HepG2 (cell line): ENCODE measurements around the gene ANO9. TPM values are rescaled to one million over a fixed set of nuclear protein-coding genes. Genes with fewer than 3 reads are reported as not detected.

Experiments used
- CCDC6 ChIP-seq: sonication (generic); formaldehyde crosslinking; IDR thresholded peaks from 2 replicates; pipeline ENCODE4 v1.8.1; 2022; ENCODE audit warnings: mild to moderate bottlenecking, missing genetic modification reagents, moderate library complexity
- E2F1 ChIP-seq: sonication (generic); formaldehyde crosslinking; IDR thresholded peaks from 2 replicates; pipeline ENCODE4 v1.5.0; 2020; ENCODE audit warnings: missing genetic modification reagents
- IRF1 ChIP-seq: sonication (generic); formaldehyde crosslinking; IDR thresholded peaks from 2 replicates; pipeline ENCODE4 v1.4.0; 2020; ENCODE audit warnings: low read depth, mild to moderate bottlenecking, missing genetic modification reagents
- KAT2B ChIP-seq: fragments of 150-350 bp; IDR thresholded peaks from 2 replicates; pipeline ENCODE4 v1.6.1; 2014; ENCODE audit warnings: low read depth, low read length, borderline replicate concordance
- MTA1 ChIP-seq: sonication (generic); formaldehyde crosslinking; IDR thresholded peaks from 2 replicates; pipeline ENCODE4 v1.4.0; 2020; ENCODE audit warnings: missing genetic modification reagents, mild to moderate bottlenecking, borderline replicate concordance
- XRCC5 ChIP-seq: fragments of 200-400 bp; formaldehyde crosslinking; optimal IDR thresholded peaks from 2 replicates; pipeline ENCODE3; 2017; ENCODE audit warnings: mild to moderate bottlenecking, low read length
- ZBTB40 ChIP-seq, 2 experiments: fragments of 450-650 bp in 1 of 2; sonication (generic) in 1 of 2; formaldehyde crosslinking in 1 of 2; IDR thresholded peaks; 2 replicates each; pipeline versions ENCODE4 v1.6.1 to v1.8.0; 2016 to 2022; ENCODE audit warnings: antibody characterized with exemption in 1 of 2, mild to moderate bottlenecking in 1 of 2, missing genetic modification reagents in 1 of 2
- ZBTB7B ChIP-seq: sonication (generic); formaldehyde crosslinking; IDR thresholded peaks from 2 replicates; pipeline ENCODE4 v1.4.0; 2020; ENCODE audit warnings: missing genetic modification reagents
- ZNF331 ChIP-seq: sonication (generic); formaldehyde crosslinking; IDR thresholded peaks from 2 replicates; pipeline ENCODE4 v1.4.0; 2020; ENCODE audit warnings: missing genetic modification reagents
- ZNF580 ChIP-seq: IDR thresholded peaks from 2 replicates; pipeline ENCODE4 v1.6.1; 2016; ENCODE audit warnings: low read depth, borderline replicate concordance
- ZNF704 ChIP-seq: sonication (generic); formaldehyde crosslinking; IDR thresholded peaks from 2 replicates; pipeline ENCODE4 v1.8.1; 2023; ENCODE audit warnings: mild to moderate bottlenecking, inconsistent platforms, moderate library complexity, missing genetic modification reagents, borderline replicate concordance
- ZSCAN21 ChIP-seq: sonication (generic); formaldehyde crosslinking; IDR thresholded peaks from 2 replicates; pipeline ENCODE4 v1.8.0; 2022; ENCODE audit warnings: mild to moderate bottlenecking, missing genetic modification reagents, moderate library complexity, borderline replicate concordance
- polyA plus RNA-seq, 8 experiments: library from polyadenylated mRNA; depleted of rRNA in 3 of 8; stranded (reverse) in 7 of 8; unstranded in 1 of 8; fragments of >200 nt; fragmentation: Illumina TruSeq in 4 of 8; extraction: Trizol in 4 of 8; gene quantifications; 2 replicates each; pipeline versions ENCODE4 v1.2.1 to v1.2.3, GENCODE V29; 2011 to 2016; ENCODE audit warnings: low read depth in 4 of 8, missing spikeins in 1 of 8, mixed read lengths in 1 of 8; ENCODE audit not compliant: insufficient read depth in 1 of 8
- total RNA-seq, 5 experiments: library from RNA; depleted of rRNA; stranded (reverse); fragments of >200 nt; fragmentation: Illumina TruSeq; extraction: Trizol; gene quantifications; 2 replicates each; pipeline ENCODE4 v1.2.3, GENCODE V29; 2016; ENCODE audit warnings: low read depth in 1 of 5

The ANO9 gene
- total and polyA plus RNA-seq, 2 of the 13 experiments (the other 11 are each of a cell fraction or from before 2014, with no cell fraction given): 8.9 to 14.3 TPM

- TF ChIP-seq ZBTB40 (IDR thresholded peaks at IDR 0.05): no peak
- TF ChIP-seq ZBTB40 (CRISPR knock-in tag; IDR thresholded peaks at IDR 0.05): no peak
- 0 out of 2 replicates have a peak, but pooled peaks have one; percentile 28 for TF ChIP-seq CCDC6
- 0 out of 2 replicates have a peak, but pooled peaks have one; percentile 29 for TF ChIP-seq E2F1 (CRISPR knock-in tag)
- TF ChIP-seq ZNF704 (CRISPR knock-in tag): no peak
- peak; percentile 47 for TF ChIP-seq XRCC5
- TF ChIP-seq KAT2B: no peak
- peak; percentile 31; the same call in 1 of the 2 replicates for TF ChIP-seq ZNF580 (CRISPR knock-in tag)
- TF ChIP-seq IRF1: 0 out of 2 replicates have a peak, but pooled peaks have one; percentile 9
- no peak for TF ChIP-seq ZSCAN21 (CRISPR knock-in tag)
- TF ChIP-seq ZBTB7B: peak; percentile 46; the same call in 1 of the 2 replicates
- TF ChIP-seq MTA1 (CRISPR knock-in tag): peak; percentile 34; the same call in 1 of the 2 replicates
- TF ChIP-seq ZNF331 (CRISPR knock-in tag): peak; percentile 73
These were observed 28.1 kb upstream of the ANO9 start (continued) for GRCh38 chr11:469684-470560.
